ENCODE results near the gene MYL10.

The MYL10 gene

GRCh38 chr7:101629171-101629570 is at the start of gene MYL10:
Gene MYL10, minus strand, starts transcription at chr7:101629296. Its CDS starts 178 bp downstream, at chr7:101629118.
- no peak for DNase-seq

- DNase-seq, result no peak
These were observed 49.6 kb upstream of the MYL10 start for GRCh38 chr7:101678658-101679057.

- peak; percentile 39 to 49 for DNase-seq
These were observed 48.8 kb upstream of the MYL10 start for GRCh38 chr7:101677797-101678479.

GRCh38 chr7:101677391-101677790 is 48.3 kb upstream of the MYL10 start:
- no peak for DNase-seq

- DNase-seq, result no peak
These were observed 47.9 kb upstream of the MYL10 start for GRCh38 chr7:101676956-101677355.

- DNase-seq, result no peak
These were observed 47.0 kb upstream of the MYL10 start for GRCh38 chr7:101676062-101676598.

- no peak for DNase-seq
These were observed 45.3 kb upstream of the MYL10 start for GRCh38 chr7:101674439-101674838.

- no peak for DNase-seq
These were observed 44.9 kb upstream of the MYL10 start for GRCh38 chr7:101673951-101674350.

- no peak for DNase-seq
These were observed 44.2 kb upstream of the MYL10 start for GRCh38 chr7:101673315-101673714.

GRCh38 chr7:101671371-101672356 is 42.6 kb upstream of the MYL10 start:
- DNase-seq, result no peak

GRCh38 chr7:101669307-101669706 is 40.2 kb upstream of the MYL10 start:
- DNase-seq, result peak in 1 of 2 donors; percentile 18

- no peak for DNase-seq
These were observed 39.6 kb upstream of the MYL10 start for GRCh38 chr7:101668726-101669125.

GRCh38 chr7:101667920-101668319 is 38.8 kb upstream of the MYL10 start:
- DNase-seq, result peak; percentile 26 to 45

- no peak for DNase-seq
These were observed 38.3 kb upstream of the MYL10 start for GRCh38 chr7:101667399-101667798.

GRCh38 chr7:101666741-101667140 is 37.6 kb upstream of the MYL10 start:
- DNase-seq, result no peak

GRCh38 chr7:101666293-101666692 is 37.2 kb upstream of the MYL10 start:
- DNase-seq, result no peak

- no peak for DNase-seq
These were observed 35.9 kb upstream of the MYL10 start for GRCh38 chr7:101664893-101665471.

GRCh38 chr7:101664436-101664835 is 35.3 kb upstream of the MYL10 start:
- no peak for DNase-seq

GRCh38 chr7:101663747-101664146 is 34.7 kb upstream of the MYL10 start:
- DNase-seq, result no peak

GRCh38 chr7:101662447-101662998 is 33.4 kb upstream of the MYL10 start:
- no peak for DNase-seq

- DNase-seq, result no peak
These were observed 30.6 kb upstream of the MYL10 start for GRCh38 chr7:101659706-101660105.

GRCh38 chr7:101657171-101657570 is 28.1 kb upstream of the MYL10 start:
- no peak for DNase-seq

- DNase-seq, result no peak
These were observed 22.0 kb upstream of the MYL10 start for GRCh38 chr7:101651112-101651511.

Measured in inflammatory macrophage treated with lipopolysaccharide for 1 hour (primary cell).